ENCODE results near the gene CASQ2. TPM values are rescaled to one million over a fixed set of nuclear protein-coding genes. Genes with fewer than 3 reads are reported as not detected.

Gene CASQ2
- polyA plus RNA-seq (2012; ENCODE audit: insufficient read depth, insufficient read length, low read depth), result not detected

DNA sequence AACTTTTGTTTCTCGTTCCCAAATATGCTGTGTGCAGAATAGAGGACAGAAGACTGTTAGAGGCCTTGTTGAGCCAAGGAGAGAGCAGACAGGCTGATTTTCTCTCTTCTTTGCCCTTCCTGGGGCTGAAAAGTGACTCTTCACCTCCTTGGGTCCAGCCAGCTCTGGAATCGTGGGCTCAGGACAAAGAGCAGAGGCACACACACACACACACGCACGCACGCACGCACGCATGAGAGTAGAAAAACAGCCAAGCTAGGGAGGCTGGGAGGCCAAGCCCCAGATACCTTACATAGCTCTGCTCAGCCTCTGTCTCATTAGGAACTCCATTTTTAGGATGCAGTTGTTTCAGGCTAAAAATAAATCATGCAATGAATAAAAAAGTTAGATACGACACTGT, at the start of gene CASQ2:
Gene CASQ2, minus strand, starts transcription at position 166 of the 400 bp plus-strand sequence. CDS start 173 bp downstream, outside the sequence.
- H3K4me1 ChIP-seq, result no peaks in the 10 kb centered on the region
- H3K27me3 ChIP-seq, result no peaks in the 10 kb centered on the region

DNA sequence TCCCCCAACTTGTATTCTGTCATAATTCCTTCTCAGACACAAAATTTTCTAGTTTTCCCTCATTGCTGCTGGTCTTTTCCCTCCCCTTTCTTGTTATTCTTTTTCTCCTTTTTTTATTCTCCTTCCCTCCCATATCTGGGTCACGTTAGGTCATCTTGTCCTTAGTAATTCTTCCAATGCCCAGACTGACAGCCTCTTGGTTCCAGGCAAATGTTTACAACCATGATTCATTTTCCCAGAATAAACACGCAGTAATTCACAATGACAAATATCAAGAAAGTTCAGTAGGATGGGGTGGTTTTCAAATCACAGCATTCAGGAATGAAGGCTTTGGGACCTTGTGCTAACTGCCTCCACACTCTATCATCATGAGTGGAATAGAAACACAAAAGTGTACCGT, 47.2 kb upstream of the CASQ2 start:
- TF ChIP-seq, protein P1, sequence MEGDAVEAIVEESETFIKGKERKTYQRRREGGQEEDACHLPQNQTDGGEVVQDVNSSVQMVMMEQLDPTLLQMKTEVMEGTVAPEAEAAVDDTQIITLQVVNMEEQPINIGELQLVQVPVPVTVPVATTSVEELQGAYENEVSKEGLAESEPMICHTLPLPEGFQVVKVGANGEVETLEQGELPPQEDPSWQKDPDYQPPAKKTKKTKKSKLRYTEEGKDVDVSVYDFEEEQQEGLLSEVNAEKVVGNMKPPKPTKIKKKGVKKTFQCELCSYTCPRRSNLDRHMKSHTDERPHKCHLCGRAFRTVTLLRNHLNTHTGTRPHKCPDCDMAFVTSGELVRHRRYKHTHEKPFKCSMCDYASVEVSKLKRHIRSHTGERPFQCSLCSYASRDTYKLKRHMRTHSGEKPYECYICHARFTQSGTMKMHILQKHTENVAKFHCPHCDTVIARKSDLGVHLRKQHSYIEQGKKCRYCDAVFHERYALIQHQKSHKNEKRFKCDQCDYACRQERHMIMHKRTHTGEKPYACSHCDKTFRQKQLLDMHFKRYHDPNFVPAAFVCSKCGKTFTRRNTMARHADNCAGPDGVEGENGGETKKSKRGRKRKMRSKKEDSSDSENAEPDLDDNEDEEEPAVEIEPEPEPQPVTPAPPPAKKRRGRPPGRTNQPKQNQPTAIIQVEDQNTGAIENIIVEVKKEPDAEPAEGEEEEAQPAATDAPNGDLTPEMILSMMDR (IDR thresholded peaks at IDR 0.05; ENCODE audit: low read depth, low read length), result no peak
- H3K27me3 ChIP-seq, result no peaks in the 10 kb centered on the region
- H3K4me1 ChIP-seq, result no peaks in the 10 kb centered on the region
- H3K36me3 ChIP-seq, result no peaks in the 10 kb centered on the region
- no peak for DNase-seq
- no peak overlapping the region for H3K4me3 ChIP-seq (ENCODE audit: low read depth, low read length)
- H3K9me3 ChIP-seq, result no peaks in the 10 kb centered on the region

More for the DNA sequence above, at the start of gene CASQ2:
- Histone ChIP-seq H3K4me3 (ENCODE audit: low read depth, low read length) (no peak within 1 kb of the TSS), H3K9me3 (no peaks in the 10 kb centered on the region), H3K36me3 (no peaks in the 10 kb centered on the region)
- no peak for DNase-seq
- TF ChIP-seq, protein P1 (IDR thresholded peaks at IDR 0.05; ENCODE audit: low read depth, low read length), result no peak

DNA sequence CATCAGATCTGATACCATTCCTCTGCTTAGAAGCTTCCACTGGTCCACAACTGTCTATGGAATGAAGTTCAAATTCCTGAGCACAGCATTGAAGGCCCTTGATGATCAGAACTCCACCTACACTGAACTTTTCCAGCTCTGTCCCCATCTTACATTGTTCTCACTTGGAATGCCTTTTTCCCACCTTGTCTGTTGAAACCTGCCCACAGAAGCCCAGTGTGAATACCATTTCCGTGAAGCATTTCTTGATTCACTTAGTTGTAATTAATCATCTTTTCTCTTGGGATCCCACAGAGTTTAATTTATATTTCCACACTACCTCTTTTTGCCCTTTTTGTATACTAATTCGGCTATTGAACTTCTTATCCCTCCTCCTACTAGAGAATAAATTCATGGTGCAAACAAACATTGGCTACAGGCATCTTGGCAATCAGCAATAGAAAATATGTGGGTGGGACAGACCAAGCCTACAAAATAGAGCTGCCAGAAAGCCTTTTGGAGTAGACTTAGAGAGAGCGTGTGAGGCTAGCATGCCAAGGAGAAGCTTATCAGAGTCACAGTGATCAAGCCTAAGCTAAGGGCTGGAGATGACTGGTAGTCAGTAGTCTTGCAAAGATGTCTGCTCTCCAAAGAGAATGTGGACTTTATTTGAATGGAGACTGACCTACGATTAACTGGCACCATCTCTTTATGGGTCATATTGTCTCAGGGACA, 46.3 kb upstream of the CASQ2 start:
- H3K9me3 ChIP-seq, result no peaks in the 10 kb centered on the region
- no peaks in the 10 kb centered on the region for H3K4me1 ChIP-seq
- TF ChIP-seq, protein P1 (IDR thresholded peaks at IDR 0.05; ENCODE audit: low read depth, low read length), result no peak
- no peak for DNase-seq
- no peak overlapping the region for H3K4me3 ChIP-seq (ENCODE audit: low read depth, low read length)
- H3K36me3 ChIP-seq, result no peaks in the 10 kb centered on the region
- no peaks in the 10 kb centered on the region for H3K27me3 ChIP-seq

DNA sequence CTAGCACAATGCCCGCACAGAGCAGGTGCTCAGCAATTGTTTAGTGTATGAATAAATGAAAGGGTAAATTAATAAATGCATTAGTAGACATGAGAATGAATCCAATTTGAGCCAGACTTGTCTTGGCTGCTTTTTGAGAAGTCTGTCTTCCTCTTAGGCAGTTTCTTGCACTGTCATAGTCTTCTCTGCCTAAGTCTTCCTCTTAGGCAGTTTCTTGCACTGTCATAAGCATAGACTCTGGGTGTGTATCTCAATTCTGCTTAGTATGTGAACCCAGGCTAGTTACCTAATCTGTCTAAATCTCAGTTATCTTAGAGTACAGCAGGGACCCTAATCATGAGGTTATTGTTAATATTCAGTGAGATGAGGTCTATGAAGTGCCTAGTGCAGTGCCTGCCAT, 45.2 kb upstream of the CASQ2 start:
- Histone ChIP-seq H3K9me3 (no peaks in the 10 kb centered on the region), H3K4me1 (no peaks in the 10 kb centered on the region), H3K4me3 (ENCODE audit: low read depth, low read length) (no peak overlapping the region), H3K36me3 (no peaks in the 10 kb centered on the region), H3K27me3 (no peaks in the 10 kb centered on the region)
- DNase-seq, result no peak
- TF ChIP-seq, protein P1 (IDR thresholded peaks at IDR 0.05; ENCODE audit: low read depth, low read length), result no peak

DNA sequence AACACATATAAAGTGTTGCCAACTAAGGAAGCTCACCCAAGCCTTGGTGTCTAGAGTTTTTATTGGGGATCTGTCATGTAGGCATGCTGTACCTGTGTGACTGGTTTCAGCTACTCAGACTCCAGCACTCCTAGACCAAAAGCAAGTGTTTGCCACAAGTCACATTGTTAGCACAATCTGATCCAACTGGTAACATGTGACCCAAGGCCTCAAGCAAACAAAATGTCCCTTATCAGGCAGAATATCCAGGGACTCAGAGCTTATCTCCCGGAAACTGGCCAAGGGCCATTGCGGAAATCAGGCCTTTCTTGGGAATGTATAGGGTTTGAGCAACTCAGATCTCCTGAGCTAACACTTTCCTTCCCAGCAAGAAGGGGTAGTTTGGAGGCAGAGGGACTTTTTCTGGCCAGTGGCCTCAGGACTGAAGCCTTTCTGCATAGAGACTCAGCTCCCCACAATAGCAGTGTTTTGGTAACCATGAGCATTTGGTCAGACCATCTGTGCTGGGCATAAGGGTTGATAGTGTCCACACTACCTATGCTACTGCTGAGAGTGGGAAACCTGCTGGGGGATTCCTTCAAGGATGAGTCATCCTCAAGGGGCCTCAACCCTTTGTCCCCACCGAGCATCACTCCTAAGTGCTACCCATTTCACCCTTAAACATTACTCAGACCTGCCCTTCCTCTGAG, 42.8 kb upstream of the CASQ2 start:
- Histone ChIP-seq H3K27me3 (no peaks in the 10 kb centered on the region), H3K4me1 (no peaks in the 10 kb centered on the region), H3K4me3 (ENCODE audit: low read depth, low read length) (no peak overlapping the region), H3K36me3 (no peaks in the 10 kb centered on the region), H3K9me3 (no peaks in the 10 kb centered on the region)
- TF ChIP-seq, protein P1 (IDR thresholded peaks at IDR 0.05; ENCODE audit: low read depth, low read length), result no peak
- no peak for DNase-seq

DNA sequence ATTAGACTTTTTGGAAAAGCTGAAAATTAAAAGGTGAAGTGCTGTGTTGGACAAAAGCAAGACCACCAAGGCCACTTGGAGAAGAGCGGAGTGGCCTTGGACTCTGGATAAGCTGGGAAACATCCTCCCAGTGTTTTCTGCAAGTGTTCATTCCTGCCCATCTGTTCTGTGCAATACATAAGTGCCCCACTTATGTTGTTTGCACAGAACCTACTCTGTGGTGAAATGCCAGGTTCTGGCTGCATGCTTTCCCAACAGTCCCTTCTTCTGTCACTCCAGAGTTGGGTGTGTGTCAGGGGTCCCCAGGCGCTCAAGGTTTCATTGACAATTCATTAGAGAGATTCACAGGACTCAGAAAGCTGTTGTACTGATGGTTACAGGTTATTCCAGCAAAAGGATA, 42.1 kb upstream of the CASQ2 start:
- Histone ChIP-seq H3K4me1 (no peaks in the 10 kb centered on the region), H3K27me3 (no peaks in the 10 kb centered on the region), H3K9me3 (no peaks in the 10 kb centered on the region), H3K36me3 (no peaks in the 10 kb centered on the region), H3K4me3 (ENCODE audit: low read depth, low read length) (no peak overlapping the region)
- DNase-seq, result no peak
- TF ChIP-seq, protein P1 (IDR thresholded peaks at IDR 0.05; ENCODE audit: low read depth, low read length), result no peak
